ENCODE results near the gene COX6B1. TPM values are rescaled to one million over a fixed set of nuclear protein-coding genes. Genes with fewer than 3 reads are reported as not detected.
"Not testable (repeated sequence)": the region's sequence is repeated elsewhere in the genome, so short reads cannot be mapped to it uniquely, and the experiment has no call there.

Gene COX6B1
- total RNA-seq, 2 donors from 2014 or later, result 725 to 901 TPM

DNA sequence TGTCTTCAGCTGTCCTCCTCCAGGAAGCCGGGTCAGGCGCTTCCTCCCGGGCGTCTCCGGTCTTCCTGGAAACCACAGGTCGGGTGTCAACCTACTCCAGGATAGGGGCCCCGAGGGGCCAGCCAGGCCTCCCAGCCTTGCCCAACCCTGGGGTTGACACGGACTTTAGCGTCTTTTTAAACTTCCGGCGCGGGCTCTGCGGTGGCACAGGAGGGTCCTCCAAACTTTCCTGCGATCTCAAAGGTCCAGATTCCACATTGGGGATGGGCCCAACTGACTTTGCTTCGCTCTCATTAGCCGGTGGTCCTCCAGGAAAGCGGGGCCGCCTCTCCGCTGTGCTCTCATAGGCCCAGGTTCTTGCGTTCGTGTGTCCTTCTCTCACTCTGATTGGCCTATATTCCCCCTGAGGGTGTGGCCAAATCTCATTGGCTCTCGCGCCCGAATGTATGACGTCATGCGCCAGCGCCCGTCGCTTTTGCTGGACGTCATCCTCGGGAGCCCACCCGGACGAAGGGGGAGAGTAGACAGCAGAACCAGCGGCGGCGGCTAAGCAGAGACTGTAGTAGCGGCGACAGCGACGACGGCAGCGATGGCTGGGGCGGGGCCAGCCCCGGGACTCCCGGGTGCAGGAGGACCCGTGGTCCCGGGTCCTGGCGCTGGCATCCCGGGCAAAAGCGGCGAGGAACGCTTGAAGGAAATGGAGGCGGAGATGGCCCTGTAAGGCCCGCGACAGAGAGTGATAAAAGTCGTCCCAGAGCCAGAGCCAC, 19.4 kb upstream of the COX6B1 start, which contains the start of gene RBM42:
RBM42 (plus strand) TSS at position 472 of the 767 bp plus-strand sequence; CDS start at position 590, 118 bp downstream.
- intact Hi-C loops (cut with DNase I, micrococcal nuclease), result no loop called here
- ATAC-seq (peak; percentile 99), DNase-seq (peak; percentile 96 to 98)

DNA sequence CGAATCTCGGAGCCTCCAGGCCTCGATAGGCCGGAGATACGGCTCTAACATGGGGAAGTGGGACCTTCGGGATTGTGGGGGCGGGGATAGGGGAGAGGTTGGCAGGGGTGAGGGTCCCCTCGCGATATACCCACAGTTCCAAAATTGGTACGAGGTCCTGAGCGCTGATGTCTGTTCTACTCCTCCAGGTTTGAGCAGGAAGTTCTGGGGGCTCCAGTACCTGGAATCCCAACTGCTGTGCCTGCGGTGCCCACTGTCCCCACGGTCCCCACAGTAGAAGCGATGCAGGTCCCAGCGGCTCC, 18.8 kb upstream of the COX6B1 start:
- no peak for ATAC-seq
- no peak for DNase-seq
- intact Hi-C loops (cut with DNase I, micrococcal nuclease), result no loop called here

DNA sequence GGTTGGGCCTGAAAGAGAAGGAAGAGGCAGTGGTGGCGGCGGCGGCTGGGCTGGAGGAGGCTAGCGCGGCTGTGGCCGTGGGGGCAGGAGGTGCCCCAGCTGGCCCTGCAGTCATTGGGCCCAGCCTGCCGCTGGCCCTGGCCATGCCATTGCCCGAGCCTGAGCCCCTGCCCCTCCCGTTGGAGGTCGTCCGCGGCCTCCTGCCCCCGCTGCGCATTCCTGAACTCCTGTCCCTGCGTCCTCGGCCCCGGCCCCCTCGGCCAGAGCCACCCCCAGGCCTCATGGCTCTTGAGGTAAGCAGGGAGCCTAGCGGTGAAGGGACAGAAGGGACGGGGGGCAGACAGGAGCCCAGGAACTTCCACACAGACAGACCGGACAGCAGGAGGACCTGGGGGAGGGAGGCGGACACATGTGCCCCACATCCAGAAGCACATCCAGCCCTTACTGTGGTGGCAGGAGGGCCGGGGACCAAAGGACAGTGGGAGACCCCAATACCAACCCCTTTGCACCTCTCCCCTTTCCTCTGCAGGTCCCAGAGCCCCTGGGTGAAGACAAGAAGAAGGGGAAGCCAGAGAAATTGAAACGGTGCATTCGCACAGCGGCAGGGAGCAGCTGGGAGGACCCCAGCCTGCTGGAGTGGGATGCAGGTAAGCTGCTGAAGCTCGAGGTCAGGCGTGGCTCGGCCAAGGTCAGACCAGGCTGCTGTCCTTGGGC, 14.2 kb upstream of the COX6B1 start:
- DNase-seq (no peak), ATAC-seq (no peak)
- intact Hi-C loops (cut with DNase I, micrococcal nuclease), result no loop called here

DNA sequence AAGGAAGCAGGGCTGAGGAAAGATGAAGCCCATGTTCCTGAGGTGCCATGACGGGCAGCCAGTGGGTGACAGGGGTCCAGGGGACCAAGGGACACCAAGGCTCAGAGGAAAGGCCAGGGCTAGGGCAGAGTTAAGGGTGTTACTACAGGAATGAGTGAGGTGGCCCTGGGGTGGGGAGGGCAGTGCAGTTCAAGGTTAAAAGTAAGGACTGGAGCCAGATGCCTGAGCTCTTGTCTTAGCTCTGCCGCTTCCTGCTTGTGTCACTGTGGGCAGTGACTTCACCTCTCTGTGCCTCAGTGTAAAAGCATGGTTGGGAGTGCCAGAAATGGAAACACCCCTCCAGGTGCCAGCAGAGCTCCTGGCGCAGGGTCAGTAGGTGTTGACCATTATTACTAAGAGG, 11.5 kb upstream of the COX6B1 start:
- intact Hi-C loops (cut with DNase I, micrococcal nuclease), result no loop called here
- no peak for ATAC-seq
- no peak for DNase-seq

DNA sequence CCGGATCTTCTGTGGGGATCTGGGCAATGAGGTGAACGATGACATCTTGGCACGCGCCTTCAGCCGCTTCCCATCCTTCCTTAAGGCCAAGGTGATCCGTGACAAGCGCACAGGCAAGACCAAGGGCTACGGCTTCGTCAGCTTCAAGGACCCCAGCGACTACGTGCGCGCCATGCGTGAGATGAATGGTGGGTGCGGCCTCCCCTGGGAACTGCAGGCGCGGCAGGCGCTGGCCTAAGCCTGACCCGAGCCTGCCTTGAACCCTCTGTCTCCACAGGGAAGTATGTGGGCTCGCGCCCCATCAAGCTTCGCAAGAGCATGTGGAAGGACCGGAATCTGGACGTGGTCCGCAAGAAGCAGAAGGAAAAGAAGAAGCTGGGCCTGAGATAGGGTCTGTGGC, 11.0 kb upstream of the COX6B1 start:
- intact Hi-C loops (cut with DNase I, micrococcal nuclease), result no loop called here
- no peak for ATAC-seq
- no peak for DNase-seq

DNA sequence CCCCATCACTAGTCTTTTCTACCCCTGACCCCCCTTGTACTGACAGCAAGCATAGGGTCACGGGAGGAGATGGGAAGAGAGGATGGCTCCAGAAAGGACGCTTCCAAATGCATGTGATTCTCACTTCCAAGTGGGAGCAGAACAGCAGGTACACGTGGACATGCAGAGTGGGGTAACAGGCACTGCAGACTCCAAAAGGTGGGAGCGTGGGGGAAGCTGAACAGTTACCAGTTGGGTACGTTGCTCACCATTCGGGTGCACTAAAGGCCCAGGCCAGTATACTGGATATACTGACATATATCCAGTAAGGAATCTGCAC, 8.8 kb upstream of the COX6B1 start:
- DNase-seq, result no peak
- intact Hi-C loops (cut with DNase I, micrococcal nuclease), result no loop called here
- no peak for ATAC-seq

DNA sequence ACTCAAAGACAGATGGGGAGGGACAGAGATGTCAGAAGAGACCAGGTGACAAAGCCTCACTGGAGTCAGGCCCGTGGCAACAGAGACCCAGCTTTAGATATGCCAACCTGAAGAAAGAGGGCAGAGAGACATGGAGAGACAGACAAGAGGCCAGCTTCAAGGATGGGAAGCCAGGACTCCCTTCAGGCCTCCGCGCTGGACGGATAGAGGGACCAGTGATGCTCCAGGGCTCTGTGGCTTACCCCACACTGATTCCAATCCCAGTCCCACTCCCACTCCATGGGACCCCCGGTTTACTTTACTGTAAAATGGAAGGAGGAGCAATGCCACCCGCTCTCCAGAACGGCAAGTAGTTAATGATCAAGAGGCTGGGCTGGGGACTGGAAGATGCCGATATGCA, 8.3 kb upstream of the COX6B1 start:
- DNase-seq, result no peak
- ATAC-seq, result no peak
- intact Hi-C loops (cut with DNase I, micrococcal nuclease), result no loop called here

DNA sequence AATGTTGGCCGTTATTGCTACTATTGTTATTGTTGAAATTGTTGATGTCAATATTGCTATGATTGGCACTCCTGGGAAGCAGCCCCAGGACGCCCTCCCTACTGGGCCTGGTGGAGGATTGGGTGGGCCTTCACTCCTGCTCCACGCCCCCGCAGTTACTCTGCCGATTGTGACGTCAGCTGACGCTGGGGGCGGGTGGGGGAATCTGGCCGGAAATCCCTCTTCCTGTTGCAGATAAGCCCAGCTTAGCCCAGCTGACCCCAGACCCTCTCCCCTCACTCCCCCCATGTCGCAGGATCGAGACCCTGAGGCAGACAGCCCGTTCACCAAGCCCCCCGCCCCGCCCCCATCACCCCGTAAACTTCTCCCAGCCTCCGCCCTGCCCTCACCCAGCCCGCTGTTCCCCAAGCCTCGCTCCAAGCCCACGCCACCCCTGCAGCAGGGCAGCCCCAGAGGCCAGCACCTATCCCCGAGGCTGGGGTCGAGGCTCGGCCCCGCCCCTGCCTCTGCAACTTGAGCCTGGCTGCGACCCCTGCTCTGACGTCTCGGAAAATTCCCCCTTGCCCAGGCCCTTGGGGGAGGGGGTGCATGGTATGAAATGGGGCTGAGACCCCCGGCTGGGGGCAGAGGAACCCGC, 6.5 kb upstream of the COX6B1 start, which contains the start of gene ETV2:
ETV2 (plus strand) TSS at position 231 of the 637 bp plus-strand sequence. CDS start 716 bp downstream, outside the sequence.
- DNase-seq, result peak; percentile 35 to 37
- ATAC-seq, result no peak
- intact Hi-C loops (cut with DNase I, micrococcal nuclease), result no loop called here

DNA sequence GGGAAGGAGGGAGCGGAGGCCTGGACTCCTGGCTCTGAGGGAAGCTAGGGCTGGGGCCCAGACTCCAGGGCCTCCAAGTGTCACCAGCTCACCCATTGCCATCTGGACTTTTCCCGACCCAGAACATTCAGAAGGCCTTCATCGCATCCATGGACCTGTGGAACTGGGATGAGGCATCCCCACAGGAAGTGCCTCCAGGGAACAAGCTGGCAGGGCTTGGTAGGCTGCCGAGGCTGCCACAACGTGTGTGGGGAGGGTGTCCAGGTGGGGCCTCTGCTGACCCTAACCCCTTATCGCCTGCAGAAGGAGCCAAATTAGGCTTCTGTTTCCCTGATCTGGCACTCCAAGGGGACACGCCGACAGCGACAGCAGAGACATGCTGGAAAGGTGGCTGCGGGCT, 5.8 kb upstream of the COX6B1 start:
- no peak for ATAC-seq
- intact Hi-C loops (cut with DNase I, micrococcal nuclease), result no loop called here

DNA sequence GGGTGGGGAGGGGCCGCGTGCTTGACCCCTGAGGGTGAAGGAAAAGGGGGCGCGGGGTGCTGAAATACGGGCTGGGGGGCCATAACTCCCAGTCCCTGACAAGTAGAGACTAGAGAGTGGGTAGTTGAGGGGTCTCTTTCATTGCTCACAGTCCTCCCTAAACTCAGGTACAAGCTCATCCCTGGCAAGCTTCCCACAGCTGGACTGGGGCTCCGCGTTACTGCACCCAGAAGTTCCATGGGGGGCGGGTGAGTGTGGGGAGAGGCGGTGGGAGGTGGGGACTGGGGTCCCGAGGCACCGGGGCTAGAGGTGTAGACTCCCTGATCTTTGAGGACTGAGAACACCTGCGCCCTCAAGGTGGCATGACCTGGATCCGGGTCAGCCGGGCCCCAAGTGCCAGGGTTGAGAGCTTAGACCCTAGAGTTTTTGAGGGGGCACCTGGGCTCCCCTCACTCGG, 5.3 kb upstream of the COX6B1 start:
- ATAC-seq (no peak), DNase-seq (peak in 1 of 2 donors; percentile 36)
- intact Hi-C loops (cut with DNase I, micrococcal nuclease), result no loop called here

More for the DNA sequence above, 5.8 kb upstream of the COX6B1 start:
- DNase-seq, result no peak

DNA sequence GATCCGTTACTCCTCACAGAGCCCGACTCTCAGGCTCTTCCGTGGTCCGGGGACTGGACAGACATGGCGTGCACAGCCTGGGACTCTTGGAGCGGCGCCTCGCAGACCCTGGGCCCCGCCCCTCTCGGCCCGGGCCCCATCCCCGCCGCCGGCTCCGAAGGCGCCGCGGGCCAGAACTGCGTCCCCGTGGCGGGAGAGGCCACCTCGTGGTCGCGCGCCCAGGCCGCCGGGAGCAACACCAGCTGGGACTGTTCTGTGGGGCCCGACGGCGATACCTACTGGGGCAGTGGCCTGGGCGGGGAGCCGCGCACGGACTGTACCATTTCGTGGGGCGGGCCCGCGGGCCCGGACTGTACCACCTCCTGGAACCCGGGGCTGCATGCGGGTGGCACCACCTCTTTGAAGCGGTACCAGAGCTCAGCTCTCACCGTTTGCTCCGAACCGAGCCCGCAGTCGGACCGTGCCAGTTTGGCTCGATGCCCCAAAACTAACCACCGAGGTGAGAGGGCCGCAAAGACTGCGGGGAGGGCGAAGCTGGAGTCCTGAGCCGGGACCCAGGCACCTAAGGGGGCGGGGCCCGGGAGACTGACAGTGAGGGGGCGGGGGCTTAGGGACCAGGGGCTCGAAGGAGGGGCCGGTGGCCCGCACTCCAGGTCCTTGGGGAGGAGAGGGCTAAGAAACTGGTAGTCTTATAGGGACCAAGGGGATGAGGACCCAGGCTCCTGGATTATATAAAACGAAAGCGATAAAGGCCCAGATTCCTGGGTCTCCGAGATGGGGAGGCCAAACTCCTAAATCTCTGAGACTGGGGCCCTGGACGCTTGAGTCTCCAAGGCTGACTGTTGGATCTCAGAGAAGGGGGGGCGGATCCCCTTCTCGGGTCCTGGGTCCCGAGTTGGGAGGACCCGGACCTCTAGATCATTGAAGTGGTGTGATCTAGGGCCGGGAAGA, 4.6 kb upstream of the COX6B1 start:
- peak; percentile 67 for ATAC-seq
- intact Hi-C loops (cut with DNase I, micrococcal nuclease), result no loop called here

DNA sequence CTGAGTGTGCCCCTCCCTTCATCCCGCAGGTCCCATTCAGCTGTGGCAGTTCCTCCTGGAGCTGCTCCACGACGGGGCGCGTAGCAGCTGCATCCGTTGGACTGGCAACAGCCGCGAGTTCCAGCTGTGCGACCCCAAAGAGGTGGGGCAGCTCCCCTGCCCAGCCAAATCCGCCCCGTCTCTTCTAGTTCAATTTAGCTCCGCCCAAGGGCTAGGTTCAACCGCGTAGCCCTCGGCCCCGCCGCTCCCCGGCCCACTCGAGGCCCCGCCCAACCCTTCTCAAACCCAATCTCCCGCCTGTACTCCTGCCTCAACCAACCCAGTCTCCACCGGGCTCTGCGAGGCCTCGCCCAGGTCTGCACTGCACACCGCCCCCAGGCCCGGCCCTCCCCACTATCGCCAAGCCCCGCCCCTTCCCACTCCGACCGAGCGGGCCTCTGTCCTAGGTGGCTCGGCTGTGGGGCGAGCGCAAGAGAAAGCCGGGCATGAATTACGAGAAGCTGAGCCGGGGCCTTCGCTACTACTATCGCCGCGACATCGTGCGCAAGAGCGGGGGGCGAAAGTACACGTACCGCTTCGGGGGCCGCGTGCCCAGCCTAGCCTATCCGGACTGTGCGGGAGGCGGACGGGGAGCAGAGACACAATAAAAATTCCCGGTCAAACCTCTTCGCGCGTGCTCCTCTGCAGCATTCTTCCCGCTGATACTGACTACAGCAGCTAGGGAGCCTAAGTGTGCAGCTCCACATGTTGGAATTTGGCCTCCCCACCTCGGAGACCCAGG, 3.7 kb upstream of the COX6B1 start:
- intact Hi-C loops (cut with DNase I, micrococcal nuclease), result no loop called here
- DNase-seq, result peak; percentile 96 to 99
- peak; percentile 80 for ATAC-seq

More for the DNA sequence above, 4.6 kb upstream of the COX6B1 start:
- peak; percentile 88 to 90 for DNase-seq

DNA sequence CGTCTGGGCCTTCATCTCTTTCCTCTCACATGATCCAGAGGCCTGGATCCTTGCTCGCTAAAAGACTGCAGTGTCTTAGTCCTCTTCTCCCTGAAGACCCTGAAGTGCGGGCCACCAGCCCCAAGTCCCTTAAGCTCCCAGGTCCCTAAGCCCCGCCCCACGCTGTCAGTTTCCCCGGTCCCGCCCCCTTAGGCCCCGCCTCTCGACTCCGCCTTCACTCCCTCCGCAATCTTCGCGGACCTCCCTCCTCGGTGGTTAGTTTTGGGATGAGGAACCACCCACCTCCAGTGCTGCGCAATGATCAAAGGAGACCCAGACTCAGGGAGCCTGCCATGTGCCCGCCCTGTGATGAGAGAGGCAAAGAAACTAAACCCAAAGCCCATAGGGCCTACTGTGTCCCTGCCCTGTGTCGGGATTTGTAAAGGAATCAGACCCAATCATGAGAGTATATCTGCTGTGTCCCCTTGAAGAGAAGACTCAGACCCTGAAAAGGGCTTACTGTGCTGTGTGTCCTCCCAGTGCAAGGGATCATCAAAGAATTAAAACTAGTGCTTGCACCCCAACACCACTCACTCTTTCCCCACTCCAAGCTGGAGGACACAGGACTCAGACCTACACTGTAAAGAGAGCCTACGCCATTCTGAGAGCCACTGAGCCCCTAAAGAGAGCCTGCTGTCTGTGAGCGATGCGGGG, 3.0 kb upstream of the COX6B1 start:
- ATAC-seq (peak; percentile 15), DNase-seq (peak; percentile 89 to 95)
- intact Hi-C loops (cut with DNase I, micrococcal nuclease), result no loop called here

DNA sequence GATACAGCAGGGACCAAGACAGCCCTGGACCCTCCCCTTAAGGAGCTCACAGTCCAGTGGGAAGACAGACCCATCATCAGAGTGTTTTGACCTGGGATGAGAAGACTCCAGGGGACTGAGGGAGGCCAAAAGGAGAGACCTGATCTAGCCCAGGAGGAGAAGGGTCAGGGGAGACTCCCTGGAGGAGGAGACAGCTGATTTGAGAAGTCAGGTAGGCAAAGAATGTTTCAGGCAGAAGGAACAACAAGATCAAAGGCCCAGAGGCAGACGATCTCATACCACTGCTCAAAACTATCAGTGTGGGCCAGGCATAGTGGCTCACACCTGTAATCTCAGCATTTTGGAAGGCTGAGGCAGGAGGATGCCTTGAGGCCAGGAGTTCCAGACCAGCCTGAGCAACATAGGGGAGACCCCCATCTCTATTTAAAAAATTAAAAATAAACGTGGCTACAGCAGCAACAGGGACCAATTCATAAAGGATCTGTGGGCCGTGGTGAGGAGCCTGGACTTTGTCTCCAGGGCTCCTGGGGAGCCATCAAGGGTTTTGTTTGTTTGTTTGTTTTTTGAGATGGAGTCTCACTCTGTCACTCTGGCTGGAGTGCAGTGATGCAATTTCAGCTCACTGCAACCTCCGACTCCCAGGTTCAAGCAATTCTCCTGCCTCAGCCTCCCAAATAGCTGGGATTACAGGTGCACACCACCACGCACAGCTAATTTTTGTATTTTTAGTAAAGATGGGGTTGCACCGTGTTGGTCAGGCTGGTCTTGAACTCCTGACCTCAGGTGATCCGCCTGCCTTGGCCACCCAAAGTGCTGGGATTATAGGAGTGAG, 2.2 kb upstream of the COX6B1 start:
- intact Hi-C loops (cut with DNase I, micrococcal nuclease), result no loop called here
- ATAC-seq, result no peak
- no peak for DNase-seq

DNA sequence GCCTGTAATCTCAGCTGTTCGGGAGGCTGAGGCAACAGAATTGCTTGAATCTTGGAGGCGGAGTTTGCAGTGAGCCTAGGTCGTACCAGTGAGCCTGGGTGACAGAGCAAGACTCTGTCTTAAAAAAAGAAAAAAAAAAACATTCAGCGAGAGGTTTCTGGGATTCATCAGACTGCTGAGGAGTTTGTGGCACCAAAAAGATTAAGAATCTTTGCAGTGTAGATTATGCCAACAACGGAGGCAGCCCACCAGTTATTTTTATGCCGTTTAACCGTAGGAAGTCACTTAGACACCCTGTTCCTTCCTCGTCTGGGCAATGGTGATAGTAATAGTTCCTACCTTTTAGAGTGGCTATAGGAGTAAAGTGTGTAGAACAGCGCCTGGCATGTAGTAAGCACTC, 2.5 kb downstream of the COX6B1 start:
- intact Hi-C loops (cut with DNase I, micrococcal nuclease), result no loop called here
- no peak for DNase-seq
- ATAC-seq, result no peak

DNA sequence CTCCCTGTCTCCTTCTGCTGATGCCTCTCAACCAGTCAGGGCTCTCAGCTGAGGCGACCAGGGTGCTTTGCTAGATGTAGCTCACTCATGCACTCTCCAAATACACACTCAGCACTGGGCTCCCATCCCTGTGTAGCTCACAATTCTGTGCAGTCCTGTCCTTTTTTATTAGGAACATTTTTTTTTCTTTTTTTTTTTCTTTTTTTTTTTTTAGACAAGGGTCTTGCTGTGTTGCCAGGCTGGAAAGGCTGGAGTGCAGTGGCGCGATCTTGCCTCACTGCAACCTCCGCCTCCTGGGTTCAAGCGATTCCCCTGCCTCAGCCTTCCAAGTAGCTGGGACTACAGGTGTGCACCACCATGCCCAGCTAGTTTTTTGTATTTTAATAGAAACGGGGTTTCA, 6.7 kb downstream of the COX6B1 start:
- ATAC-seq; DNase-seq; intact Hi-C loops (cut with DNase I, micrococcal nuclease): not testable (repeated sequence)

DNA sequence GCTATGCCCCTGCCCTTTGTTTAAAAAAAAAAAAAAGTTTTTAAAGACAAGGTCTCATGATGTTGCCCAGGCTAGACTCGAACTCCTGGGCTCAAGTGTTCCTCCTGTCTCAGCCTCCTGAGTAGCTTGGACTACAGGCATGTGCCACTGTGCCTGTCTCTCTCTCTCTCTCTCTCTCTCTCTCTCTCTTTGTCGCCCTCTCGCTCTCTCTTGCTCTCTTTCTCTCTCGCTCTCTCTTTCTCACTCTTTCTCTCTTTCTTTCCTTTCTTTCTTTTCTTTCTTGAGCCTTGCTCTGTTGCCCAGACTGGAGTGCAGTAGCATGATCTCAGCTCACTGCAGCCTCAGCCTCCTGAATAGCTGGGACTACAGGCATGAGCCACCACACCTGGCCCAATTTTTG, 7.5 kb downstream of the COX6B1 start:
- intact Hi-C loops (cut with DNase I, micrococcal nuclease), result no loop called here
- DNase-seq, result no peak
- no peak for ATAC-seq
